MM.1S (cell line): Measurements from ENCODE around the gene PPP1R16B.

Experiments
- DNase-seq: peaks from one replicate; pipeline ENCODE4 v3.0.0-alpha.2; 2015
- H2AFZ ChIP-seq: fragments of 300-600 bp; sonication (generic); 2 replicates; pipeline ENCODE4 v1.6.0; 2016; ENCODE audit warnings: antibody characterized with exemption, low read length
- H3F3A ChIP-seq: fragments of 300-600 bp; sonication (generic); 2 replicates; pipeline ENCODE4 v1.6.1; 2016; ENCODE audit warnings: mild to moderate bottlenecking, antibody characterized with exemption, low read length, moderate library complexity, mixed read lengths; ENCODE audit not compliant: insufficient read depth
- H3K27ac ChIP-seq: fragments of 300-600 bp; sonication (generic); 2 replicates; pipeline ENCODE4 v1.5.1; 2016; ENCODE audit warnings: mild to moderate bottlenecking, low read length
- H3K27me3 ChIP-seq: fragments of 300-600 bp; sonication (generic); replicated peaks from 2 replicates; pipeline ENCODE4 v1.6.0; 2016; ENCODE audit warnings: low read length; ENCODE audit not compliant: insufficient read depth
- H3K36me3 ChIP-seq: fragments of 300-600 bp; sonication (generic); replicated peaks from 2 replicates; pipeline ENCODE4 v1.6.1; 2016; ENCODE audit warnings: mild to moderate bottlenecking, low read length, mixed read lengths; ENCODE audit not compliant: insufficient read depth
- H3K4me1 ChIP-seq: fragments of 300-600 bp; sonication (generic); 2 replicates; pipeline ENCODE4 v1.6.1; 2016; ENCODE audit warnings: low read length, mixed read lengths
- H3K4me2 ChIP-seq: fragments of 300-600 bp; sonication (generic); 2 replicates; pipeline ENCODE4 v1.6.0; 2016; ENCODE audit warnings: low read depth, low read length
- H3K4me3 ChIP-seq: fragments of 300-600 bp; sonication (generic); 2 replicates; pipeline ENCODE4 v1.5.1; 2016; ENCODE audit warnings: low read length, mixed read lengths
- H3K79me2 ChIP-seq: fragments of 300-600 bp; sonication (generic); 2 replicates; pipeline ENCODE4 v1.6.1; 2016; ENCODE audit warnings: mixed run types, low read length, mixed read lengths
- H3K9ac ChIP-seq: fragments of 300-600 bp; sonication (generic); 2 replicates; pipeline ENCODE4 v1.6.1; 2016; ENCODE audit warnings: low read length, mixed read lengths
- H3K9me2 ChIP-seq: fragments of 300-600 bp; sonication (generic); replicated peaks from 2 replicates; pipeline ENCODE4 v1.6.1; 2016; ENCODE audit warnings: mild to moderate bottlenecking, low read length, mixed read lengths; ENCODE audit not compliant: insufficient read depth
- H3K9me3 ChIP-seq: fragments of 300-600 bp; sonication (generic); replicated peaks from 2 replicates; pipeline ENCODE4 v1.6.1; 2016; ENCODE audit warnings: mild to moderate bottlenecking, low read length, mixed read lengths; ENCODE audit not compliant: insufficient read depth
- H4K20me1 ChIP-seq: fragments of 300-600 bp; sonication (generic); 2 replicates; pipeline ENCODE4 v1.6.1; 2016; ENCODE audit warnings: mild to moderate bottlenecking, low read length, moderate library complexity, mixed read lengths; ENCODE audit not compliant: insufficient read depth
- EZH2 ChIP-seq: fragments of 300-600 bp; sonication (generic); optimal IDR thresholded peaks from 2 replicates; pipeline ENCODE3; 2017; ENCODE audit warnings: low read depth, mild to moderate bottlenecking, antibody characterized with exemption, low read length, mixed read lengths
- EZH2phosphoT487 ChIP-seq: fragments of 300-600 bp; sonication (generic); IDR thresholded peaks from 2 replicates; pipeline ENCODE4 v1.6.1; 2018; ENCODE audit warnings: antibody characterized with exemption, low read length
- TF ChIP-seq, protein P1 (sequence below): fragments of 300-600 bp; sonication (generic); IDR thresholded peaks from 2 replicates; pipeline ENCODE4 v1.5.1; 2016; ENCODE audit warnings: antibody characterized with exemption, low read length, mixed read lengths

PPP1R16B gene

DNA sequence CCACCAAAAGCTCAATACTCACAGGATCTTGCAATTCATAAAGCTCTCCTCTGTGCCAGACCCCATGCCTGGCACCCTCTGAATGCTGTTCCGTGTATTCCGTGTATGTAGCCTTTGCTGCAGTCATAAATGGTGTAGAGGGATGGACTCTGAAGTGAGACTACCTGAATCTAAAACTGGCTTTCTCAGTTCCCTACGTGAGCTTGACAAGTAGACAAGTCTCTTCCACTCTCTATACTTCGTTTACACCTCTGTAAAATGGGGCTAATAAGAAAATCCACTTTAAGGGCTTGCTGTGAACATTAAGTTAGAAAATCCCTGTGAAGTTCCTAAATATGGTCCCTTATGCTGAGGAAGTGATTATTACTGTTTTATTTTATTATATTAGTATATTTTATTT, 31.5 kb downstream of the PPP1R16B start:
- Histone ChIP-seq H2AFZ (no peak overlapping the region), H3K79me2 (peaks cover 93% of the 10 kb centered on the region), H4K20me1 (0 out of 2 replicates have a peak, but pooled peaks cover 1% of the 10 kb centered on the region), H3K4me3 (no peak overlapping the region), H3K9me3 (no peaks in the 10 kb centered on the region), H3K4me1 (peaks cover 79% of the 10 kb centered on the region), H3K36me3 (peaks cover 16% of the 10 kb centered on the region), H3K27me3 (no peaks in the 10 kb centered on the region), H3F3A (peaks cover 38% of the 10 kb centered on the region), H3K9ac (no peak overlapping the region), H3K4me2 (peak overlapping the region; percentile 31), H3K9me2 (no peaks in the 10 kb centered on the region), H3K27ac (peak overlapping the region; percentile 33; the same call in 1 of the 2 replicates)
- DNase-seq: peak; percentile 19
- TF ChIP-seq EZH2phosphoT487: no peak
- TF ChIP-seq EZH2: no peak
- TF ChIP-seq, protein P1, sequence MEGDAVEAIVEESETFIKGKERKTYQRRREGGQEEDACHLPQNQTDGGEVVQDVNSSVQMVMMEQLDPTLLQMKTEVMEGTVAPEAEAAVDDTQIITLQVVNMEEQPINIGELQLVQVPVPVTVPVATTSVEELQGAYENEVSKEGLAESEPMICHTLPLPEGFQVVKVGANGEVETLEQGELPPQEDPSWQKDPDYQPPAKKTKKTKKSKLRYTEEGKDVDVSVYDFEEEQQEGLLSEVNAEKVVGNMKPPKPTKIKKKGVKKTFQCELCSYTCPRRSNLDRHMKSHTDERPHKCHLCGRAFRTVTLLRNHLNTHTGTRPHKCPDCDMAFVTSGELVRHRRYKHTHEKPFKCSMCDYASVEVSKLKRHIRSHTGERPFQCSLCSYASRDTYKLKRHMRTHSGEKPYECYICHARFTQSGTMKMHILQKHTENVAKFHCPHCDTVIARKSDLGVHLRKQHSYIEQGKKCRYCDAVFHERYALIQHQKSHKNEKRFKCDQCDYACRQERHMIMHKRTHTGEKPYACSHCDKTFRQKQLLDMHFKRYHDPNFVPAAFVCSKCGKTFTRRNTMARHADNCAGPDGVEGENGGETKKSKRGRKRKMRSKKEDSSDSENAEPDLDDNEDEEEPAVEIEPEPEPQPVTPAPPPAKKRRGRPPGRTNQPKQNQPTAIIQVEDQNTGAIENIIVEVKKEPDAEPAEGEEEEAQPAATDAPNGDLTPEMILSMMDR: no peak

DNA sequence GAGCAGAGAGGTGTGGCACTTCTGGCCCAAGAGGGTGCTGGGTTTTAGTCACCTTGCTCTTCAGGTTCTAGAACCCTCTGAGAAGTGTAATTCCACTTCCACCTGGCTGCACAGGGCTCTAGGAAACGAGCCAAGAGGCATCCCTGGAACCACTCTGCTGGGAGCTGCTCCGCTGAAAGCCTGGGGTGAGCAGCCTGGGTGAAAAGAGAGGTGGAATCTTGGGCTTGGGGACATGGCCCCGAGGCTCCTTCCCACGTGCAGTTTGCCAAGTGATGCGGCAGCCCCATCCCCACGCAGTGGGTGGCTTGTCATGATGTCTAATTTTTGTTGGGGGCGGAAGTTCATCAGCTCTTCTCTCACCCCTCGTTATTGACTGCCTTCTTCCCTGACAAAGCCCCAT, 32.8 kb downstream of the PPP1R16B start:
- Histone ChIP-seq H3K36me3 (peaks cover 13% of the 10 kb centered on the region), H2AFZ (no peak overlapping the region), H3K27me3 (no peaks in the 10 kb centered on the region), H3K27ac (no peak overlapping the region), H3K9me2 (no peaks in the 10 kb centered on the region), H3K9me3 (no peaks in the 10 kb centered on the region), H3K79me2 (peaks cover 88% of the 10 kb centered on the region), H3K4me3 (no peak overlapping the region), H4K20me1 (no peaks in the 10 kb centered on the region), H3K4me2 (no peak overlapping the region), H3K9ac (no peak overlapping the region), H3F3A (peaks cover 45% of the 10 kb centered on the region), H3K4me1 (peaks cover 80% of the 10 kb centered on the region)
- DNase-seq: no peak
- TF ChIP-seq, protein P1: no peak
- TF ChIP-seq EZH2: no peak
- TF ChIP-seq EZH2phosphoT487: no peak

DNA sequence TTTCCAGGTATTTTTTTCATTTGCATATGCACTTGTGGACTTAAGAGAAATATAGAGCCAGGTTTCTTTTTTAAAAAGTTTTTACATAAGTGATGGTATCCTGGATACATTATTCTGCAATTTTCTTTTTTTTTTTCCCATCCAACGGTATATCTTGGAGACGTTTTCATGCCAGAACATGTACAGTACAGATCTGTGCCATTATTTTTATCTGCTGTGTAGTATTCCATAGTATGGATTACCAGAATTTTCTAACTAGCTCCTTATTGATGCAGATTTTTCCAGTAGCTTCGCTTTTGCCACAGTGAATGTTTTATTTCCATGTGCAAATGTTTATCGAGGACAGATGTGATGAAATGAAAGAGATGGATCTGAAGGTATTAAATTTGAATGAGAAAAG, 34.1 kb downstream of the PPP1R16B start:
- Histone ChIP-seq H3K27ac (peak overlapping the region; percentile 22; the same call in 1 of the 2 replicates), H4K20me1 (no peaks in the 10 kb centered on the region), H3K9ac (no peak overlapping the region), H2AFZ (no peak overlapping the region), H3K4me1 (peaks cover 83% of the 10 kb centered on the region), H3F3A (peaks cover 40% of the 10 kb centered on the region), H3K4me2 (no peak overlapping the region), H3K4me3 (no peak overlapping the region), H3K36me3 (peaks cover 15% of the 10 kb centered on the region), H3K9me3 (no peaks in the 10 kb centered on the region), H3K79me2 (peaks cover 90% of the 10 kb centered on the region), H3K9me2 (no peaks in the 10 kb centered on the region), H3K27me3 (no peaks in the 10 kb centered on the region)
- no peak for DNase-seq
- TF ChIP-seq EZH2phosphoT487 (no peak), EZH2 (no peak)
- TF ChIP-seq, protein P1: no peak
